K562 (cell line): ENCODE measurements around the gene TMEM151A. TPM values are rescaled to one million over a fixed set of nuclear protein-coding genes. Genes with fewer than 3 reads are reported as not detected.
A peak's percentile ranks its signal among the peaks of the same experiment; 100 is the strongest.

Experiments used
- CBFA2T3 ChIP-seq: fragments of 450-650 bp; IDR thresholded peaks from 2 replicates; pipeline ENCODE4 v1.6.1; 2017
- CEBPB ChIP-seq: fragments of 450-650 bp; IDR thresholded peaks from 2 replicates; pipeline ENCODE4 v1.6.1; 2016; ENCODE audit warnings: missing genetic modification characterization, missing compliant biosample characterization
- CHCHD3 ChIP-seq: fragments of 250-450 bp; sonication (Bioruptor Pico); IDR thresholded peaks from 2 replicates; pipeline ENCODE4 v2.1.2; 2022; ENCODE audit warnings: mild to moderate bottlenecking
- ESRRA ChIP-seq: fragments of 450-650 bp; IDR thresholded peaks from 2 replicates; pipeline ENCODE4 v1.6.1; 2014; ENCODE audit warnings: low read depth, mild to moderate bottlenecking, moderate library complexity, borderline replicate concordance
- FOS ChIP-seq: IDR thresholded peaks from 3 replicates; pipeline ENCODE4 v1.6.1; 2011; ENCODE audit not compliant: insufficient read length; ENCODE audit errors: extremely low read depth
- HNRNPLL ChIP-seq: fragments of 200-400 bp; formaldehyde crosslinking; IDR thresholded peaks from 2 replicates; pipeline ENCODE4 v1.6.1; 2017; ENCODE audit warnings: low read length, low read depth, mild to moderate bottlenecking; ENCODE audit not compliant: poor library complexity, severe bottlenecking
- MAFF ChIP-seq: IDR thresholded peaks from 2 replicates; pipeline ENCODE4 v1.6.1; 2012; ENCODE audit warnings: low read length, improper control_type of control experiment
- MAFG ChIP-seq: fragments of 450-650 bp; conservative IDR thresholded peaks from 2 replicates; pipeline ENCODE4 v1.6.1; 2016; ENCODE audit warnings: missing genetic modification characterization, missing compliant biosample characterization
- MBD1 ChIP-seq: fragments of 250-450 bp; sonication (Bioruptor Pico); IDR thresholded peaks from 2 replicates; pipeline ENCODE4 v1.8.0; 2022; ENCODE audit warnings: inconsistent platforms
- NEUROD1 ChIP-seq: fragments of 150-350 bp; IDR thresholded peaks from 2 replicates; pipeline ENCODE4 v1.6.1; 2014; ENCODE audit warnings: borderline replicate concordance, low read length, low read depth; ENCODE audit not compliant: partially characterized antibody
- RREB1 ChIP-seq: fragments of 250-450 bp; sonication (Bioruptor Pico); IDR thresholded peaks from 2 replicates; pipeline ENCODE4 v1.4.0; 2020
- SNAPC5 ChIP-seq: fragments of 250-450 bp; sonication (Bioruptor Pico); IDR thresholded peaks from 2 replicates; pipeline ENCODE4 v1.8.0; 2021; ENCODE audit warnings: moderate library complexity, mild to moderate bottlenecking, inconsistent platforms
- TAF15 ChIP-seq: fragments of 200-400 bp; formaldehyde crosslinking; IDR thresholded peaks from 2 replicates; pipeline ENCODE4 v1.6.1; 2017; ENCODE audit warnings: mild to moderate bottlenecking, low read depth, low read length, moderate library complexity
- ZNF224 ChIP-seq: sonication (generic); formaldehyde crosslinking; IDR thresholded peaks from 2 replicates; pipeline ENCODE4 v1.8.0; 2022; ENCODE audit warnings: mild to moderate bottlenecking, missing genetic modification reagents
- ZNF316 ChIP-seq: fragments of 450-650 bp; IDR thresholded peaks from 2 replicates; pipeline ENCODE4 v1.6.1; 2016
- ZNF589 ChIP-seq: fragments of 200-800 bp; sonication (Bioruptor generic); IDR thresholded peaks from 2 replicates; pipeline ENCODE4 v1.6.1; 2016; ENCODE audit warnings: low read depth, missing genetic modification characterization, missing compliant biosample characterization
- ZNF609 ChIP-seq: sonication (generic); formaldehyde crosslinking; IDR thresholded peaks from 2 replicates; pipeline ENCODE4 v1.8.1; 2023; ENCODE audit warnings: missing genetic modification reagents, mild to moderate bottlenecking, borderline replicate concordance
- ZNF76 ChIP-seq: fragments of 250-450 bp; sonication (Bioruptor Pico); IDR thresholded peaks from 2 replicates; pipeline ENCODE4 v1.4.0; 2020; ENCODE audit warnings: mild to moderate bottlenecking, moderate library complexity, borderline replicate concordance
- polyA plus RNA-seq, 8 experiments: library from polyadenylated mRNA; depleted of rRNA in 4 of 8; stranded (reverse) in 5 of 8; unstranded in 3 of 8; fragments of >200 nt; fragmentation: Nextera tagmentation in 2 of 8; fragmentation: Illumina TruSeq in 1 of 8; extraction: Ambion mirVana in 2 of 8; extraction: Trizol in 1 of 8; gene quantifications; 2 replicates each; pipeline versions ENCODE4 v1.2.1 to v1.2.3, GENCODE V29; 2011 to 2014; ENCODE audit warnings: inconsistent platforms in 1 of 8, missing spikeins in 1 of 8
- total RNA-seq, 7 experiments: library from RNA; depleted of rRNA in 6 of 7; stranded (reverse); fragments of >200 nt in 6 of 7; fragmentation: Illumina TruSeq in 2 of 7; extraction: Trizol in 2 of 7; gene quantifications; 2 replicates each; pipeline versions ENCODE4 v1.2.1 to v1.2.3, GENCODE V29; 2011 to 2021; ENCODE audit warnings: low replicate concordance in 1 of 7

The TMEM151A gene
- total and polyA plus RNA-seq, 9 of the 15 experiments (the other 6 are each of a cell fraction or from before 2014, with no cell fraction given), result not detected

- no peak for TF ChIP-seq RREB1
- no peak for TF ChIP-seq ZNF609 (CRISPR knock-in tag)
- no peak for TF ChIP-seq ZNF224
- TF ChIP-seq CBFA2T3, result peak; percentile 58
- no peak for TF ChIP-seq CHCHD3 (CRISPR knock-in tag)
- TF ChIP-seq MAFF, result peak; percentile 92
- TF ChIP-seq ZNF76 (CRISPR knock-in tag), result no peak
- TF ChIP-seq CEBPB (tag), result no peak
- TF ChIP-seq SNAPC5 (CRISPR knock-in tag), result no peak
- no peak for TF ChIP-seq MBD1 (CRISPR knock-in tag)
- no peak for TF ChIP-seq TAF15
- TF ChIP-seq ZNF589 (CRISPR knock-in tag), result no peak
- no peak for TF ChIP-seq ESRRA
- no peak for TF ChIP-seq NEUROD1
- TF ChIP-seq ZNF316, result peak; percentile 97
- peak; percentile 92 for TF ChIP-seq MAFG
- no peak for TF ChIP-seq FOS
- TF ChIP-seq HNRNPLL, result no peak
Observed at GRCh38 chr11:66309475-66309874, 17.8 kb downstream of the TMEM151A start (continued).
